OCI-LY3 (cell line): ENCODE measurements around the gene PLXNC1.
A peak's percentile ranks its signal among the peaks of the same experiment; 100 is the strongest.

ENCODE experiments used
- H2AFZ ChIP-seq: fragments of 200-600, 300-600 bp; shearing (Covaris generic); 2 replicates; pipeline ENCODE4 v1.6.0; 2014; ENCODE audit warnings: antibody characterized with exemption, low read depth, low read length
- H3K27ac ChIP-seq: fragments of 200-600, 300-600 bp; sonication (generic); 2 replicates; pipeline ENCODE4 v1.5.1; 2014; ENCODE audit warnings: mild to moderate bottlenecking, low read length, moderate library complexity, mixed read lengths
- H3K27me3 ChIP-seq: fragments of 200-600, 300-600 bp; sonication (generic); 2 replicates; pipeline ENCODE4 v1.6.1; 2014; ENCODE audit warnings: low read depth, low read length, mixed read lengths
- H3K36me3 ChIP-seq: fragments of 200-600, 300-600 bp; sonication (generic); replicated peaks from 2 replicates; pipeline ENCODE3; 2014; ENCODE audit warnings: low read depth, low read length, mixed read lengths
- H3K4me1 ChIP-seq: fragments of 300-600, 200-600 bp; sonication (generic); 2 replicates; pipeline ENCODE4 v1.6.1; 2014; ENCODE audit warnings: low read length, mixed read lengths
- H3K4me2 ChIP-seq: fragments of 200-600, 300-600 bp; sonication (generic); 2 replicates; pipeline ENCODE4 v1.6.1; 2014; ENCODE audit warnings: low read length, mixed read lengths
- H3K4me3 ChIP-seq: fragments of 300-600, 200-600 bp; sonication (generic); 2 replicates; pipeline ENCODE4 v1.5.1; 2014; ENCODE audit warnings: antibody characterized with exemption, mild to moderate bottlenecking, low read length, moderate library complexity
- H3K79me2 ChIP-seq: fragments of 300-600, 200-600 bp; shearing (Covaris generic); 2 replicates; pipeline ENCODE4 v1.6.1; 2014; ENCODE audit warnings: mild to moderate bottlenecking, low read length, mixed read lengths
- H3K9ac ChIP-seq: fragments of 300-600, 200-600 bp; shearing (Covaris generic); 2 replicates; pipeline ENCODE4 v1.6.0; 2014; ENCODE audit warnings: mild to moderate bottlenecking, low read length, moderate library complexity
- H3K9me3 ChIP-seq: fragments of 200-600, 300-600 bp; shearing (Covaris generic); 2 replicates; pipeline ENCODE4 v1.6.1; 2014; ENCODE audit warnings: low read length, mixed read lengths; ENCODE audit not compliant: insufficient read depth
- H4K20me1 ChIP-seq: fragments of 200-600, 300-600 bp; sonication (generic); 2 replicates; pipeline ENCODE4 v1.6.1; 2016; ENCODE audit warnings: low read length, mixed read lengths; ENCODE audit not compliant: insufficient read depth
- EZH2phosphoT487 ChIP-seq: fragments of 200-600 bp; shearing (Covaris generic); IDR thresholded peaks from 2 replicates; pipeline ENCODE4 v1.6.1; 2018; ENCODE audit warnings: antibody characterized with exemption, mixed run types, low read depth
- TF ChIP-seq, protein P1 (sequence below): fragments of 200-600, 300-600 bp; sonication (generic); IDR thresholded peaks from 2 replicates; pipeline ENCODE4 v1.5.1; 2014; ENCODE audit warnings: antibody characterized with exemption, low read length, low read depth

Gene PLXNC1

DNA sequence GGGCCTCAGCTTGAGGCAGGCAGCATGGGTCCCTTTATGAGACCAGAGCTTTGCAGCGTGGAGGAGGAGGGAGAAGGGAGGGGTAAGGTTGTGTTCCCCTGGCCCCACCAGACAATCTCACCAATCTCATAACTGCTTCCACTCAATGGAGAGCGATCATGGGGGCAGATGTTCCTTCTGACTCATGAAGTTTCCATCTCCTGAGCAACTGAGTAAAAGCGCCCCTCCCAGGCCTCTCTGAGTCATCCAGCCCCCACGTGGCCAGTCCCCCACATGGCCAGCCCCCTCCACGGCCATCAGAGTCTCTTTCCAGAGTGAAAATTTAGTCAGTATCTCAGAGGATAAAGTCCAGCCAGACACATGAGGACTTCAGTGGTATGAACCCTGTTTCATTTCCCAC is 39.2 kb upstream of the PLXNC1 start:
- Histone ChIP-seq H3K9me3 (no peaks in the 10 kb centered on the region), H3K9ac (no peak overlapping the region), H2AFZ (no peak overlapping the region), H3K79me2 (no peaks in the 10 kb centered on the region), H3K4me1 (peaks cover 6% of the 10 kb centered on the region; the same call in 1 of the 2 replicates), H3K27ac (no peak overlapping the region), H3K27me3 (peaks cover 30% of the 10 kb centered on the region), H4K20me1 (no peaks in the 10 kb centered on the region), H3K4me2 (peak overlapping the region; percentile 27; the same call in 1 of the 2 replicates), H3K4me3 (no peak overlapping the region), H3K36me3 (no peaks in the 10 kb centered on the region)
- TF ChIP-seq, protein P1, sequence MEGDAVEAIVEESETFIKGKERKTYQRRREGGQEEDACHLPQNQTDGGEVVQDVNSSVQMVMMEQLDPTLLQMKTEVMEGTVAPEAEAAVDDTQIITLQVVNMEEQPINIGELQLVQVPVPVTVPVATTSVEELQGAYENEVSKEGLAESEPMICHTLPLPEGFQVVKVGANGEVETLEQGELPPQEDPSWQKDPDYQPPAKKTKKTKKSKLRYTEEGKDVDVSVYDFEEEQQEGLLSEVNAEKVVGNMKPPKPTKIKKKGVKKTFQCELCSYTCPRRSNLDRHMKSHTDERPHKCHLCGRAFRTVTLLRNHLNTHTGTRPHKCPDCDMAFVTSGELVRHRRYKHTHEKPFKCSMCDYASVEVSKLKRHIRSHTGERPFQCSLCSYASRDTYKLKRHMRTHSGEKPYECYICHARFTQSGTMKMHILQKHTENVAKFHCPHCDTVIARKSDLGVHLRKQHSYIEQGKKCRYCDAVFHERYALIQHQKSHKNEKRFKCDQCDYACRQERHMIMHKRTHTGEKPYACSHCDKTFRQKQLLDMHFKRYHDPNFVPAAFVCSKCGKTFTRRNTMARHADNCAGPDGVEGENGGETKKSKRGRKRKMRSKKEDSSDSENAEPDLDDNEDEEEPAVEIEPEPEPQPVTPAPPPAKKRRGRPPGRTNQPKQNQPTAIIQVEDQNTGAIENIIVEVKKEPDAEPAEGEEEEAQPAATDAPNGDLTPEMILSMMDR, result no peak
- TF ChIP-seq EZH2phosphoT487, result no peak

DNA sequence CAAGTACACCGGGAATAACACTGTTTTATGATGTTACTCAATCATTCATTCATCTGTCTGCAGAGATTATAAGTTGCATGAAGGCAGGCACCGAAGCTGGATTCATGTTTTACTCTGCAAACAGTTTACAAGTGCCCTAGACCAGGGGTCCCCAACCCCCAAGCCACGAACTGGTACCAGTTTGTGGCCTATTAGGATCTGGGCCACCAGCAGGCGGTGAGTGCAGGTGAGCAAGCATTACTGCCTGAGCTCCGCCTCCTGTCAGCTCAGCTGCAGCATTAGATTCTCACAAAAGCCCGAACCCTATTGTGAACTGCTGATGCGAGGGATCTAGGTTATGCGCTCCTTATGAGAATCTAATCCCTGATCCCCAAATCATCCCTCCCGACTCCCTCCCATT is 38.1 kb upstream of the PLXNC1 start:
- H2AFZ ChIP-seq, result no peak overlapping the region
- H3K4me3 ChIP-seq, result no peak overlapping the region
- H3K4me1 ChIP-seq, result peaks cover 6% of the 10 kb centered on the region; the same call in 1 of the 2 replicates
- no peak overlapping the region for H3K4me2 ChIP-seq
- H3K36me3 ChIP-seq, result no peaks in the 10 kb centered on the region
- peaks cover 28% of the 10 kb centered on the region for H3K27me3 ChIP-seq
- H3K27ac ChIP-seq, result no peak overlapping the region
- H3K79me2 ChIP-seq, result no peaks in the 10 kb centered on the region
- no peaks in the 10 kb centered on the region for H4K20me1 ChIP-seq
- H3K9ac ChIP-seq, result no peak overlapping the region
- TF ChIP-seq, protein P1, result no peak
- TF ChIP-seq EZH2phosphoT487, result no peak
- H3K9me3 ChIP-seq, result no peaks in the 10 kb centered on the region

DNA sequence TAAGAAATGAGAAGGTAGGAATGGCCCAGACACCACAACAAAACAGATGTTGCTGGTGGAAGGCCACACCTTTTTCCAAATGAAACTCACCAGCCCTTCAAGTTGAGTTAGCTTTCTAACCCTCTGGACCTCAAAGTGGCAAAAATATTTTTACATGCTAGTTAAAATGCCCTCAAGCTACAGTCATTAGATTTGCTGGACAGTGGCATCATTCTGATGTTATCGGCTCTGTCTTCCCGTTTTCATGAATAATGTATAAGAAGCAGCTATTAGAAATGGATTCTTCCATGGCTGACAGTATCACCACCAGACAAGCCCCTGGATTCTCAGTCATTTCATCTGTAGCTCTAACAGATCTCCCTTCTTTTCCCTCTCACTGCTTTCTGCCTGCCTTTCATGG is 37.1 kb upstream of the PLXNC1 start:
- Histone ChIP-seq H3K27ac (no peak overlapping the region), H3K9ac (no peak overlapping the region), H3K79me2 (no peaks in the 10 kb centered on the region), H3K9me3 (no peaks in the 10 kb centered on the region), H3K27me3 (peaks cover 23% of the 10 kb centered on the region), H3K4me1 (peaks cover 6% of the 10 kb centered on the region; the same call in 1 of the 2 replicates), H2AFZ (no peak overlapping the region), H3K4me3 (no peak overlapping the region), H3K4me2 (no peak overlapping the region), H3K36me3 (no peaks in the 10 kb centered on the region), H4K20me1 (no peaks in the 10 kb centered on the region)
- TF ChIP-seq, protein P1, result no peak
- no peak for TF ChIP-seq EZH2phosphoT487

DNA sequence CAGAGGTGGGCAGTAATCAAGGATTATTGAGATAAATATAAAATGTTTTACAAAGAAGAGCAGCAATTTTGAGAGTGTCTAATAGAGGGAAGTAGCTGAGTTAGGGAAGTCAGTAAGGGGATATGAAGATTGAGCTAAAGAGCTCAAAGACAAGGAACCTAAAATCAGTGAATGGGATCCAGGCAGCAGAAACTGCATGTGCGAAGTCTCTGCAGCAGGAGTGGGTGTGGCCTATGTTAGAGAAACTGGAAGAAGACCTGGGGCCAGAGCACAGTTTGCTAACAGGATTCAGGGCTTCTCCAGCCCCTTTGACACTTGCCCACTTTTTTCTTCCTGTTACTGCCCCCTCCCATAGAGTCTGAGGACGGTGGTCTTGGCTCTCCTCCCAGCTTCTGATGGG is 36.3 kb upstream of the PLXNC1 start:
- H2AFZ ChIP-seq, result no peak overlapping the region
- no peaks in the 10 kb centered on the region for H3K36me3 ChIP-seq
- no peaks in the 10 kb centered on the region for H3K79me2 ChIP-seq
- TF ChIP-seq, protein P1, result no peak
- no peak for TF ChIP-seq EZH2phosphoT487
- no peak overlapping the region for H3K9ac ChIP-seq
- peaks cover 6% of the 10 kb centered on the region; the same call in 1 of the 2 replicates for H3K4me1 ChIP-seq
- H4K20me1 ChIP-seq, result no peaks in the 10 kb centered on the region
- no peaks in the 10 kb centered on the region for H3K9me3 ChIP-seq
- peaks cover 15% of the 10 kb centered on the region for H3K27me3 ChIP-seq
- no peak overlapping the region for H3K4me3 ChIP-seq
- no peak overlapping the region for H3K4me2 ChIP-seq
- no peak overlapping the region for H3K27ac ChIP-seq
